Measurements from ENCODE around the gene MACF1. TPM values are rescaled to one million over a fixed set of nuclear protein-coding genes. Genes with fewer than 3 reads are reported as not detected.
"Not testable (repeated sequence)": the region's sequence is repeated elsewhere in the genome, so short reads cannot be mapped to it uniquely, and the experiment has no call there.

The MACF1 gene
- total RNA-seq, 1 donor from 2014 or later: 461 TPM

DNA sequence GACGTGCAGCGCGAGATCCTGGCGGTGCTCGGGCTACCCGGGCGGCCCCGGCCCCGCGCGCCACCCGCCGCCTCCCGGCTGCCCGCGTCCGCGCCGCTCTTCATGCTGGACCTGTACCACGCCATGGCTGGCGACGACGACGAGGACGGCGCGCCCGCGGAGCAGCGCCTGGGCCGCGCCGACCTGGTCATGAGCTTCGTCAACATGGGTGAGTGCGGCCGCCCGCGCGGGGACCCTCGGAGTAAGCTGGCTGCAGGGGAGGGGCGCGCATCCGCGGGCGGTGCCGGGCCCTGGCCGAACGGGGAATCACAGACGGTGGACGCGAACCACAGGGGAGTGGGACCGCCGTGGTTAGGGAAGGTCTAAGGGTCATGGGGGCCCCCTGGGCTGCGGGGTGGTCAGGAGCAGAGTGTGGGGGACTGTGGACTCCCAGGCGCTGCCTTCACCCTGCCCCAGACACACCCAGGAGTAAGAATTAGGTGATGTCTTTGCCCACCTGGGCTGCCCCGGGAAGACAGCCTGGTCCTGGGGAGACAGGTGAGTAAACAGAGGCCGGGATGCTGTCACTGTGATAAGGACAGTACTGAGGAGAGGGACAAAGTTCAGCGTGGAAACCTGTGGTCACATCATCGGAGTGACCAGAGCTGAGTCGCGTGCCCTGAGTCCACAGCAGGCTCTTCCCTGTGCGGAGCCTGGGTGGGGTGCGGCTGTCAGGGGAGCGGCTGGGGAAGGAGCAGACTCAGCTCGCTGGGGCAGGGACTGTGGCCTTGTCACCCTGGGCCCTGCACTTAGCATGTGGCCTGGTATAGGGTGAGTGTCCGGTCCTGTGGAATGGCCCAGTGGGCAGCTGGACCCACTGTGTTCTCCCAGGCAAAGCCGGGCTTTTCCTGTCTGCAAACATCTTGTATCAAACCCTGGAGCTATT lies 287.9 kb downstream of the MACF1 start:
- not testable (repeated sequence) for DNase-seq

DNA sequence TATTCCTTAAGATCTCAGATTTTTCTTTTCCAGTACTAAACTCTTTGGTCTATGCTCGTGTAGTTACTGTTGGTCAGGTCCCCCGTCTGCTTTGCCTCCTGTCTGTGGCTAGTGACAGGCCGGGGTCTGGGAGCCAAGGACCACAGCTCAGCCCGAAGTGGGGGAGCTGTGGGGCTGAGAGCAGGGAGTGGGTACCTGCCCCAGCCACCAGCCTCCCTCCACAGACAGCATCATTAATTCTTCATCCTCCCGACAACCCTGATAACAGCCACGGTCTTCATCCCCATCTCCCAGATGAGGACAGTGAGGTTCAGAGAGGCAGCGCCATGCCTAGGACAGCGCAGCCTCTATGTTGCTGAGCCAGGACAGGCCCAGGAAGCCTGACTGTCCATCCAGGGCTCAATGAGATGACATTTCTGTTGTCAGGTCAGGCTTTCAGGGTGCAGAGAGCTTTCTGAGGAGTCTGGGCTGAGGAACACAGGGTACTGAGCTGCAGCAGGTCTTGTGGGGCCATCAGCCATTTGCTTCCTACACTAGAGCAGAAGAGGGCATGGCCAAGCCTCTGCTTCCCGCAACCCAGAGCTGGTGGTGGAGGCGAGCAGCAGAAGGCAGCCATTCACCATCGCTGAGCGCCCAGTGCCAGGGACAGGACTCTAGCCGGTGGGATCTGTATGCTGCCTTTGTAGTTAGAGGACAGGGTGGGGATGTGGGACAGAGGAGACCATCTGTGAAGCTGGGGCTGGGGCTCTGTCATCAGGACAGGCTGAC lies 288.7 kb downstream of the MACF1 start:
- DNase-seq: not testable (repeated sequence)

DNA sequence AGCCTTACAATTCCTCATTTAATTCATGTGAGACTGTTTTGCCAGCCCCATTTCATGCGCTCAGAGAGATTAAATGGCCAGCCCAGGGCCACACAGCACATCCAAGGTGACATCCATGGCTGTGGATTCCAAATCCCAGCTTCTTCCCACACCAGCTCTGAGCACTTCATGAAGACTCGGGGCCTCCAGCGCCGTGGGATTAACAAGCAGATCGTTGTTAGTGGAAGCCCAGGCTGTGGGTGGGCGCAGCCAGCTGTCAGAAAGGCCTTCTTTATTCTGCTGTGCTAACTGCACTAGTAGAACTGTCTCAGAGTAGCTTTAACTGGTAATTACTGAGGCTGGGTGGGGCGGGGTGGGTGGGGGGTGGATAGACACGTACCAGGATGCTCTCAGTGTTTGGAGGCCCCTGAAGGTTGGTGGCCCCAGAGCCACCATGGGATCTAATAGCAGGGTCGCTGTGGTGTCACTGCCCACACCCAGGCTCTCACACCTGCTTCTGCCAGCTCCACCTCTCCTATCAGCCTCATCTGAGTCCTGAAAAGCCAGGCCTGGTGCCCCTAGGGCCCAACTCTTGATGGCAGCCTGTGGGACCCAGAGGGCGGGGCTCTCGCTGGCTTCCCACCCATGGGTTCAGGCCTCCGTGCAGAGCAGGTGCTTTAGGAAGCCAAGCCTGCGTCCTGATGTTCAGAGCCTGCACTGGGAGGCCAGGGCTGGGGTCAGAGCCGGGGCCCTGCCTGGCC lies 290.3 kb downstream of the MACF1 start:
- no peak for DNase-seq

DNA sequence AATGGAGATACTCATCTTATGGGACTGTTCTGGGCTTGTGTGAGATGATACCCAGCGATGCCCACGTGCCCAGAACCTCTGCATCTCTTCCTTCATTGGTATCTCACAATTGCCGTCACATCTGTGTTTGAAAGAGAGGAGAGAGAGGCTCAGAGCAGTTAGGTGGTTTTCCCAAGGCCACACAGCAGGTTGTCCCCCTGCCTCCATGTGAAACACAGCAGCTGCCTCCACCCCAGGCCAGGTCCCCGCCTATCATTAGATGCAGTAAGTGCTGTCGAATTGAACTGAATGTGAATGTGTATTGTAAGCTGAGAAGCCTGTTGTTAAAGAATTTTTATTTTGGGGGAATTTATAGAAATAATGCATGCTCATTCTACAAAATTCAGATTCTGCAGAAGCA lies 292.0 kb downstream of the MACF1 start:
- DNase-seq: not testable (repeated sequence)

DNA sequence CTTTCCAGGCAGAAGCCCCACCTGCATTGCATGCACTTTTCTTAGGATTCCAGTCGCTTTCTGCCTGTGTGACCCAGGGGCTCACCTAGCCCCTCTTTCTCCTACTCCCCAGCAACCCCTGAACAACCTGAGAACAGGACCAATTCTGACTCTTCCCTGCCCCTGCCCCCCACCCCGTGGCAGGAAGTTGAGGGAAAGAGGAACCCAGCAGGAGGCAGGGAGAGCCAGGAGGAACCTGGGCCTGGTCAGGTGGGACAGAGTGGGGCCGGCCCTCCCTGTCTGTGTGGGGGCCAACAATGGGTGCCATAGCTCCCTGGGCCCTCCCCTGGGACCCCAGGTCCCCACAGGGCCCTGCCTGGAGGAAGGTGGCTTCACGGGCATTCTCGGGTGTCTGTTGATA lies 293.1 kb downstream of the MACF1 start:
- no peak for DNase-seq

DNA sequence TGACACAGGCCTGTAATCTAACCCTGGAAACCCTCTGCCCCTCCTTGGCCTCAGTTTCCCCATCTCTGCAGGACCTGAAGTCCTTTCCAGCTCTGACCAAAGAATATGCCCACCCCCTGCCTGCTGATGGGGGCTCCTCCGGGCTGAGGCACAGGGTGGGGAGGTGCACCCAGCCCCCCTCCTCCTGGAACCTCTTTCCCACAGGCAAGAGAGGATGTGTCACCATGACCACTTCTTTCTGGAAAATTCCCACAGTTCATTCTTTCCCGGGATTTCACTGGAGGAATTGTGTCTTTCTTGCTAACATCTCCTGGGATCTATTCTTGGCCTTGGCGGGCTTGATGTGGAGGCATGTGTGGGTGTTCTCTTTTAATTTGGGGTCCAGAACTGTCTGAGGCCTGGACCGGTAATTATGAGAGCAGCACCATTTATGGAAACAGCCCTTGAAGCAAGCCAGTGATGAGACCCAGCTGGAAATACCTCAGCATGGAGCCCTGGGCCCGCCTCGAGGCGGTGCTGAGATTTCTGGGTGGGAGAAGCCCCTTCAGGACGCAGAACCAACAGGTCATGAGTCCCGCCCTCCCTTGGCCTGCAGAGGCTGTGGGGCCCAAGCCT lies 293.7 kb downstream of the MACF1 start:
- not testable (repeated sequence) for DNase-seq

DNA sequence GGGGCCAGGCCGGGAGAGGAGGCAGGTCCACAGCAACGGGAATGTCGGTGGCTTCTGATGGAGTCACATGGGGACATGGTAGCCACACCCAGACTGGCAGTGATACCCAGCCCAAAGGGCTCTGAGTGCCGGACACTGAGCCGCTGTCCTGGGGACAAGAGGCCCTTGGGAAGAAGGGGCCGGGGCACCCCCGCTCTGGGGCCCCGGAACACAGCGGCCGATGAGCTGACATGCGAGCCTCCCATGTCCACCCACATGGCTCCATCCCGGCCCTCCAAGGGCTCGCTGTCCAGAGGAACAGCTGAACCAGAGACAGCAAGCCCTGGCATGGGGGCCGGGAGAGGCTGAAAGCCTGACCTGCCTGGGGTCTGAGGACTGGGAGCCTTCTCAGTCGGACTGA lies 294.3 kb downstream of the MACF1 start:
- not testable (repeated sequence) for DNase-seq

DNA sequence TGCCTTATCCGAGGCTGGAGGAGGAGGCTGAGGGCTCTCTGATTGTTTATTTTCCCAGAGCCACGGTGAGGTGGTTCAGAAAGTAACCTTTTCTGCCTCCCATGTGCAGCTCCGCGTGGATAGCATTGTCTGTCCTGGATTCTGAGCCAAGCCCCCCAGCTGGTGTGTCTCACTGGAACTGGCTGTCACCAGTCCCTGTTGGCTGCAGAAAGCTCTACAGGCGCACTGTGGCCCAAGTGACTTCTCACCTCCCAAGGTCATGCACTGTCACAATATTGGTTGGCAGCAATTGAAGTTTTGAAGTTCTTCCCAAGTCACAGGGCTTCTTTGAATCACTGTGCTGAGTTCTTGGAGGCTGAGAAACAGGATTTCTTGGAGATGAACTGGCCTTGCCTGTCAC lies 295.2 kb downstream of the MACF1 start:
- no peak for DNase-seq

DNA sequence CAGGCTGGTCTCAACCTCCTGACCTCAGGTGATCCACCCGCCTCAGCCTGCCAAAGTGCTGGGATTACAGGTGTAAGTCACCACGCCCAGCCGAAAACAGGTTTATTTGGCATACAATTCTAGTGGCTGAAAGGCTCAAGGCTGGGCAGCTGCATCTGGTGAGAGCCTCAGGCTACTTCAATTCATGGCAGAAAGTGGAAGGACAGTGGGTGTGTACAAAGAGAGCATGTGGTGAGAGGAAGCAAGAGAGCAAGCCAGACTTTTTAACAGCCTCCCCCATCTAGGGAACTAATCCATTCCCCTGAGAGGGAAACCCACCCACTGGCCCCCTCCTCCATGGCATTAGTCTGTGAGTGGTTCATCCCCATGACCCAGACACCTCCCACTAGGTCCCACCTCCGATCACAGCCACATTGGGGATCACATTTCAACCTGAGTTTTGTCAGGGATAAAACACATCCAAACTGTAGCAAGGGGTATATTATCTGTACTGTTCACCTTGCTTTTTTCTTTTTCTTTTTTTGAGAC lies 296.4 kb downstream of the MACF1 start:
- no peak for DNase-seq

DNA sequence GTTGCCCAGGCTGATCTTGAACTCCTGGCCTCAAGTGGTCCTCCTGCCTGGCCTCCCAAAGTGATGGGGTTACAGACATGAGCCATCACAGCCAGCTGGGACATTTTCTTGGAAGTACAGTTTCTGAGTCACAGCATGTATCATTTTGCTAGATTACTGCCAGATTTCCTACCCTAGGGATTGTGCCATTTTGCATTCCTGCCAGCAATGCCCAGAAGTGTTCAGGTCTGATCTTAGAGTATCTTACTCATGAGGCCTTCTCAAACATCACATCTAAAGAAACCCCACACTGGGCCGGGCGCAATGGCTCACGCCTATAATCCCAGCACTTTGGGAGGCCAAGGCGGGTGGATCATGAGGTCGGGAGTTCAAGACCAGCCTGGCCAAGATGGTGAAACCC lies 297.2 kb downstream of the MACF1 start:
- no peak for DNase-seq

DNA sequence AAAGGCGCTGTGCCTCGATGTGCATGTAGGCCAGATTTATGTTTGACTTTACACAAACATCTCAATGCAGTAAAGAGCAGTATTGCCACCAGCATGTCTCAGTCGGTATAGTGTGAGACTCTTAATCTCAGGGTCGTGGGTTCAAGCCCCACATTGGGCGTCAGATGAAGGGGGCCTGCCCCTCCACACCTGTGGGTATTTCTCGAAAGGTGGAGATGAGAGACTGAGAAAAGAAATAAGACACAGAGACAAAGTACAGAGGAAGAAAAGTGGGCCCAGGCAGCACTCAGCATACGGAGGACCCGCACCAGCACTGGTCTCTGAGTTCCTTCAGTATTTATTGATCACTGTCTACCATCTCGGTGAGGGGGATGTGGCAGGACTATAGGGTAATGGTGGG lies 299.9 kb downstream of the MACF1 start:
- DNase-seq: not testable (repeated sequence)

DNA sequence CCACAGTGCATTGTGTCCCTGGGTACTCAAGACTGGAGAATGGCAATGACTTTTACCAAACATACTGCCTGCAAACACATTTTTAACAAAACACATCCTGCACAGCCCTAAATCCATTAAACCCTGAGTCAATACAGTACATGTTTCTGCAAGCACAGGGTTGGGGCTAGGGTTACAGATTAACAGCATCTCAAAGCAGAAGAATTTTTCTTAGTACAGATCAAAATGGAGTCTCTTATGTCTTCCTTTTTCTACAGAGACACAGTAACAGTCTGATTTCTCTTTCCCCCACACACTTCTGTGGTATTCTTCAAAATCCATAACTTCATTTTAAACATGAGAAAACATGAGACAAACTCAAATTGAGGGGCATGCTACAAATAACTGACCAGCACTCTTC lies 300.8 kb downstream of the MACF1 start:
- no peak for DNase-seq

DNA sequence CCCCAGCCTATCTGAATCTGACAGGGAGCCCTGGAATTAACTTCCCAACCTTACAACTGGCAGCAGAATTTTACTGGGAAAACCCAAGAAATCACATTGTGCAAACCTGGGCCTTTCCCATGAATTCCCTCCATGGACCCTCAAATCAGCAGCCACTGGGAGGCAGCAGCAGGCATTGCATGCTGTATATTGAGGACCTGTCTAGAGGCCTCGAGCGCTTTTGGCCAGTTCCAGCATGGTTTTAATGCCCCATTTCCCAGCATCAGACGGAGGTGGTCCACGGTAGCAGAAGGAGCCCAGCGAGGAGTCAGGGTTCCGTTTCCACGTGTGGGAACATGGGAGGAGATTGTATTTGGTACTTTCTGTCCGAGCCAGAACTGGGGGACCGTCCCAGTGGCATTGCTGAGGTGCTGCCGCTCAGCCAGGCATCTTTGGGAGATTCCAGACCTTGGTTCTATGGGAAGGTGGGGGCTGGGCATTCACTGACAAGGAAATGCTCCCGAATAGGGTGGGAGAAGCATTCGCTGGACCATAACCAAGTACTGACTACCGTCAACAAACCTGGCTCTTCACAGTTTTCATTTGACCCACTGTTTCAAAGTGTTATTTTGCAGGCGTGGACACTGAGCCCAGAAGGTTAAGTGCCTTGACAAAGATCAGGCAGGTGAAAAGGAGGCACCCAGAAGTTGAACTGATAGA lies 302.9 kb downstream of the MACF1 start:
- DNase-seq: peak; percentile 28

DNA sequence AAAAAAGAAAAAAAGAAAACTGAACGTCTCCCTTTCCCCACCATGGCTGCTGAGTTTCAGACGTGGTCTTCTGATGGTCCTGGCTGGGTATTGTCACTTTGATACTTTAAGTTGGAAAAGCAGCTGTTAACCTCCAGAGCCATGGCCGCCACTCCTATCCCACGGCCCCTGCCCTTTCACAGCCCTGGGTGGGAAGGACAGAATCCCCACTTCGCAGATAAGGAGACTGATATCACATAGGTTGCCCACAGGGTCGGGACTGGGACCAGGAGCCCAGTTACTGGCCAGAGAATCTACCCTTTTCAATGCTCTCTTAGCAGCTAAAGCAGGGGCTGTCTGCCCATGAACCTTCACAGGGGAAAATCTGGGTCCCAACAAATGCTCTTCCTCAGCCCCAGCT lies 303.8 kb downstream of the MACF1 start:
- DNase-seq: no peak

DNA sequence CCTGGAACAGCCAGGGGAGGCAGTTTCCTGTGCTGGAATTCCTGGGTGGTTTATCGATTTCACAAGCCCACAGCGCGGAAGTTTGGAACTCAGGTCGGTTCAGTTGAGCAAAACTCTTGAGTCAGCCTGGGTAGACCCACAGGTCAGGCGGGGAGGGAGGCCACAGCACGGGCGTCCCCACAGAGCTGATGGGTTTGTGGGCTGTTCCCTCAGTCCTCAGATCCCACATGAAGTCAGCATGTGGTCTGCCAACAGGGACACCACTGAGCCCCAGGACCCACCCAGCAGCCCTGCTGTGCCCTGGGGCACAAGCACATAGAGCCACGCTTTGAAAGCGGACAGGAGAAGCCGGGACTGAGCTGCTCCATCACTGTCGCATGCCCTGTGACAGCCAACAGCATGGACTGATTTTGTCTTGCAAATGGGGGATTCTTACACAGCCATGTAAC lies 304.4 kb downstream of the MACF1 start:
- DNase-seq: no peak

DNA sequence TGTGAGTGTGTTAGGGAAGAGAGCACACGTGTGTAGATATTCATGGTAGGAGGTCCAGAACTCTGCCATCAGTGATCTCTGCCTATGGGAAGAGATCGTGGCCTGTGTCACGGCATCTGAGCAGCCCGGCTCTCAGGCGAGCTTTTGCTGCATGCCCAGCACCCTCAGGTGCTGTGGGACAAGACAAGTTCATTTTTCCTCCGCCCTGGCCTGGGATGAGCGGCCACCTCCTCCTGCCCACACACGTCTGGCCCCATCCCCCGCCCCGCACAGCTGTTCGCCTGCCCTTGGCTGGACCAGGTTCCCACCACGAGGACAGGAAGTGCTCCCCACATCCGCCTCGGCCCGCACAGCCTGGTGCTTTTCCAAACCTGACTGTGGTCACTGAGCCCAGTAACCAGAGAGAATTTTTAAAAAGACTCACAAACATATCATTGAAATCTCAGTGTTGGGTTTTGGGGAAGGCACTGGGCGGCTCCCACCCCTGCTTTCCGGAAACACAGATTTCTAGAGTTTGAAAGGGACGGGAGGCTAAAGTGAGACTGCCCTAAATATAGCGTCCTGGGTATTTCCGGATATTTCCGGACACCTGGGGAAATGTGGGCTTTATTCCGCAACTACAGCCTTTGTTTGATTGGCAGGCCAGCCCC lies 305.0 kb downstream of the MACF1 start:
- peak; percentile 32 for DNase-seq

DNA sequence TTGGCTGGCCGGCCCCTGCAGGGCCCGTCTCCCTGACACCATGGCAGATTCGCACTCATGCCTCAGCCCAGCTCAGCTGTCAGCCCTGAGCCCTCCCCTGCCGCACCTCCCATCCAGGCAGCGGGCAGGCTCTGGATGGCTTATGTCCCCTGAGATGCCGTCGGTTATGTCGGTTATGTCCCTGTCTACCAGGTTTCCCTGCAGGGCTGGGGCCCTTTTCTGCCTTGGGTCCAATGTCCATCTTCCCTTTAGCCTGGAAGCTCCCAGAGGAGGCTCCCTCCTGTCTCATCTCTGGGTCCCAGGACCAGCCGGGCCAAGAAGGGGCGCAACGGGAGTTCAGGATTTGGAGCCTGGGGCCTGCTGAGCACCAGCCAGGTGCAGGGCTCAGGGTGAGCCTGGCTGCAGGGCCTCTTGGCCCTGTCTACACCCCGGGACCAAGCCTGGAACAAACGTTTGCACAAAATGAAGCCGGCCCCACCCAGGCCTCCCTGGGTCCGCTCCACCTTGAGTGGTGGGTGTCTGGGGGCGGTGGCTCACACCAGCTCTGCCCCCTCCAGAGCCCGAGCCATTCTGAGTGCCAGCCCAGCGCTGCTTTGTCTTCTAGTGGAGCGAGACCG lies 306.2 kb downstream of the MACF1 start:
- not testable (repeated sequence) for DNase-seq

DNA sequence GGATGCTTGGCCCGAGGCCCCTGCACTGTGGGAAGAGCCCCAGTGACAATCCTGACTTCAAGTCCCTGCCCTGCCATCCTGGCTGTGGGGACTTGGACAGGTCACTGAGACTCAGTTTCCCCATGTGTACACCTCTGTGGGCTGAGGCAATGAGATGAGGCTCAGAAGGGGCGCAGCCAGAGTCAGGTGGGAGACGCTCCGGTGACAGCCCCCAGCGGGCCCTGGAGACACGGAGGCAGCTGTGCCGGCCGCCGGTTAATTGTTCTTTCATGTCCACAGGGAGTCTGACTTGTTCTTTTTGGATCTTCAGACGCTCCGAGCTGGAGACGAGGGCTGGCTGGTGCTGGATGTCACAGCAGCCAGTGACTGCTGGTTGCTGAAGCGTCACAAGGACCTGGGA lies 307.0 kb downstream of the MACF1 start:
- DNase-seq: not testable (repeated sequence)

DNA sequence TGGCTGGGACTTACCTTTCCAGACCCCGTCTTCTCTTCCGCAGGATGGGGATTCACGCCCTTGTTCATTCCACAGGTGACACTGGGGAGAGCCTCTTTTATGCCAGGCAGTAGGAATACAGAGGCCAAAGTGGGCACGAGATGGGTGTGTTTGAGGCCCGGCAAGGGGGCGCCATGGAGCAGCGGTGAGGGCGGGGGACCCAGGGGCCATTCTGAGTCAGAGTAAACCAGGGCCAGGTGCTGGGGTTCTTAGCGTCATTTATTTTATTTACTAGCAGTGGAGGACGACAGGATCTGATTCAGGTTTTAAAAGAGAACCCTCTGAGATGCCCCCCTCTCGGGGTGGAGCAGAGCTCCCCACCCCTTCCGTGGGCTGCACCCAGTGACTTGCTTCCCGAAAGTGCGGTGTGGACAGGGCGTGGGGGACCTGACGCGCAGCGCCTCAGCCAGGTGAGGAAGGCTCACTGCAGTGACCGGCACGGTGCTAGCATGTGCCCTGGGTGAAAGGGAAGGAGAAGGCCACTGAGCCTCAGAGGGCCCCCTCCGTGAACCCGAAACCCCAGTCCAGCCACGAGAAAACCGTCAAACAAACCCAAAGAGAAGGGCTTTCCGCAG lies 307.8 kb downstream of the MACF1 start:
- DNase-seq: not testable (repeated sequence)

DNA sequence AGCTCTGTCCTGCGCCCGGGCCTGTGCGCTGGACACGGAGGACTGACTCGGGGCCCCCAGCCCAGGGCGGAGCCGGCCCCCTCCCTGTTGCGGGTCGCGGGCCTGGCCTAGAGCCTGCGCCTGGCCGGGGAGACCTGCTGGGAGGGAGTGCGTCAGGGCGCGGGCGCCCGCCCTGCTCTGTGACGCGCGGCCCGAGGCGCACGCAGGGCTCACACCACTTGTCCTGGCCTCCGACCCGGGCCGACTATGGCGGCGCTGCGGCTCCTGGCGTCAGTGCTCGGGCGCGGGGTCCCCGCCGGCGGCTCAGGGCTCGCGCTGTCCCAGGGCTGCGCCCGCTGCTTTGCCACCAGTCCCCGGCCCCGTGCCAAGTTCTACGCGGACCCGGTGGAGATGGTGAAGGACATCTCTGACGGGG lies 310.2 kb downstream of the MACF1 start:
- not testable (repeated sequence) for DNase-seq

Measured in tongue (tissue), 2 donors.